Measurements from ENCODE around the gene PTPN1.

- no peak for TF ChIP-seq CTCF (IDR thresholded peaks at IDR 0.05)
- no peak for TF ChIP-seq POLR2A (IDR thresholded peaks at IDR 0.05)
Measured at GRCh38 chr20:50516935-50517816, 7.0 kb downstream of the PTPN1 start.
